ENCODE data around the gene HSD17B12.

Gene HSD17B12

GRCh38 chr11:43874738-43875137 is 194.2 kb downstream of the HSD17B12 start:
- no peak for DNase-seq

DNA sequence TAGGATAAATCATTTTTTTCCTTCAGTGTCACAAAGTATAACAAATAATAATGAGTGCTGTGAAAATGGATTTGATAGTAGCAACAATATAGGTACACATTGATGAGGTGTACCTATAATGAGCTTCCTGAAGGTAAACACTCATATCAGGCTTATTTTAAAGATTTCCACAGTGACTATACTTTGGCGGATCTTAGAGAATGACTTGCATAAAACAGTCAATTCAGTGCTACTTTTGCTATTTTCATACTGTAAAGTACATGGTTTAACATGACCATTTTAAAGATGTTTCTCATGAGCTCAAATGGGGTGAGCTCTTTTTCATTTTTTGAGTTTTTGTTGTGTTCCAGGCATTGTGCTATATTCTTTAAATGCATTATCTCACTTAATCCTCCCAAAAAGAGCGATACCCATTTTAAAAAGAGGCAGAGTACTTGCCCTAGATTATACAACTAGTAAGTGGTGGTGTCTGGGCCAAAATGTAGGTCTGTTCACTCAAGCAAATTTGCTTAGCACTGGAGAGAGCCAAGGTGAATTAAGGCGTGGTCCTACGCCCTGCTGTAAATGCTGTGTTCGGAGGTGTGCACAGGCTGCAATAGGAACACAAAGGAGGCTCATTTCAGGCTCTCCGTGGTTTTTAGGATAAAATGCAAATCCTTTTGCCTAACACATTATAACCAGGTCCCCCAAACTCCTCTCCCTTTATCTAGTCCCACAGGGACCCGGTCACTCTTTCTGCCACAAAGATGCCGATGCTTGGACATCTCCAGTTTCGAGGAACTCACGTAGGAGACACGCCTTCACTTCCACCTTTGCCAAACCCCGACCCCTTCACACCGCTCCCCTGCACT is 199.5 kb downstream of the HSD17B12 start:
- DNase-seq: no peak

DNA sequence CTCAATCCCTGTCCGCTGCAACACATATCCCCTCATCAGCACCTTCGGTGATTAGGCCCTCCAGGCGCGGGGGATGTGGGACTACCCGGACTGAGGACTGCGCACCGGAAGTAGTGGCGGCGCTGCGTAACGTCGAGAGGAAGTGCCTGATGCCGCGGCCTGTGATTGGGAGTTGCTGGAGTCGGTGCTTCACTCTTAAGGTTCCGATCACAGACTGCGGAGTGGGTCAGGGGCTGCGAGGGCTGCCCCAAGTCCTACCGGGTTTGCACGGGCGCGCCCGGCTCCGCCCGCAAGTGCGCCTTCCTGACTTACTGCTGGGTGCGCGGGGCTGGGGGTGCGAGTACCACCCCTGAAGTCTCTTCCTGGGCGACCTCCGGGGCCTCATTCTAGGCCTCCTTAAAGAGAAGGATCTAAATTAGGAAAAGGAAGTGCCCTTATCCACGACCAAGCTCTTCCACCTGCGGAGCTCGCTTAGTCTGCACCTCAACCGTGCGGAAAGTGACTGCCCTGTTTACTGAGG is 200.2 kb downstream of the HSD17B12 start, which contains the start of gene ALKBH3:
Gene ALKBH3 (plus strand): TSS at position 192 of the 520 bp plus-strand sequence. CDS start 1,822 bp downstream, outside the sequence.
- peak; percentile 90 to 93 for DNase-seq

DNA sequence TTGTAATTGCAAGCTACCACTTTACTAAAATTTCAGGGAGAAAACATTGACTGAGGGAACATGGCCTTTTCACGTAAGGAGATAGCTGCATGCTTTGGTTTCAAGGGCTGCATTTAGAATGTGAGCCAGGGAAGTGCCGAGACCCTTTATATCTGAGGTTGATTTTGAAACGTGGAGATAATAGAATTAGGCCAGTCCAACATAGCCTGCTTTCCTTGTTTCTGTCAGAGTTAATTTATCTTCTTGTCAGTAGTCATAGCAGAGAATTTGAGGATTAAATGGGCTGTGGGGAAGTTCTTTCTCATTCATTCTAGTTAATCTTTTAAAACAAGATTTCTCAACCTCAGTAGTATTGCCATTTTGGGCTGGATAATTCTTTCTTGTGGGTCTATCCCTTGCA is 212.3 kb downstream of the HSD17B12 start:
- DNase-seq: no peak

DNA sequence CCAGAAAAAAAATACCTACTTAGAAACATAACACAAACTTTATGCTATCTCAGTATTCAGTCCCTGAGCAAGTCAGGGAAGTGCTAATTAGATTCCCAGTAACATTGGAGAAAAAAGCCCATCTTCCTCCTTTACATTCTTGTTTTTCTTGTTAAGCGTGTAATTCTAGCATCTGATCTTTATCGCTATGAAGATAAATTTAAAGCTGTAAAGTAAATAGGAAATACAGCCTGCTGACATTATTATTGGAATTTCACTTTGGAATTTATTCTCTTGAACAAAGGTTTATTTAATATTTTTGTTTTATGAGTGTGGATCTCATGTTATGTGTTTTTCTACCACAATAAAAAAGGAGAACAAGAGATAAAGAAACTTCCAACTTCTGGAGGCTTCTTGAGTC is 214.0 kb downstream of the HSD17B12 start:
- DNase-seq: no peak

DNA sequence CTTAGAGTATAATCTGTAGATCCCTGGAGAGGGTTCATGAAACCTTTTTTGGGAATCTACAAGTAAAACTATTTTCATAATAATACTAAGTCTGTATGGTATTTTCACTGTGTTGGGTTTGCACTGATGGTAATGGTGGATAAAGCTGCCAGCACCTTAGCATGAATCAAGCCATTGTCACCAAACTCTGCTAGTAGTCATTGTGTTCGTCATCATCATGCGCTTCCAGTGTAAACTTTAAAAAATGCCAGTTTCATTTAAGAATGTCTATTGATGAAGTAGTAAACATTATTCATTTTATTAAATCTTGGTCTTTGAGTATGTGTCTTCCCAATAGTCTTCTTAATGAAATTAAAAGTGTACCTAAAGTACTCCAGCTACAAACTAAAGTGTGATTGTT is 215.1 kb downstream of the HSD17B12 start:
- DNase-seq: no peak

DNA sequence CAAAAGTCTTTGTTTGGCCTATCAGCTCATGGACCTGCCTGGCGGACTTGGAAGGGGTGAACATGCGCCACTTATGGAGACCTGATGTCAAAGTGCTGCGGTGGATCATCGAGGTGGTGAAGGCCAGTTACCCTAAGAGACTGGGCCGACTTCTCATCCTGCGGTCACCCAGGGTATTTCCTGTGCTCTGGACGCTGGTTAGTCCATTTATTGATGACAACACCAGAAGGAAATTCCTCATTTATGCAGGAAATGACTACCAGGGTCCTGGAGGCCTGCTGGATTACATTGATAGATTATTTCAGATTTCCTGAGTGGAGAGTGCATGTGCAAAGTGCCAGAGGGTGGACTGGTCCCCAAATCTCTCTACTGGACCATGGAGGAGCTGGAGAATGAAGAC is 218.0 kb downstream of the HSD17B12 start:
- no peak for DNase-seq

- no peak for DNase-seq
Observed at GRCh38 chr11:43899094-43899493, 218.6 kb downstream of the HSD17B12 start.

- DNase-seq: no peak
Observed at GRCh38 chr11:43901551-43901950, 221.0 kb downstream of the HSD17B12 start.

DNA sequence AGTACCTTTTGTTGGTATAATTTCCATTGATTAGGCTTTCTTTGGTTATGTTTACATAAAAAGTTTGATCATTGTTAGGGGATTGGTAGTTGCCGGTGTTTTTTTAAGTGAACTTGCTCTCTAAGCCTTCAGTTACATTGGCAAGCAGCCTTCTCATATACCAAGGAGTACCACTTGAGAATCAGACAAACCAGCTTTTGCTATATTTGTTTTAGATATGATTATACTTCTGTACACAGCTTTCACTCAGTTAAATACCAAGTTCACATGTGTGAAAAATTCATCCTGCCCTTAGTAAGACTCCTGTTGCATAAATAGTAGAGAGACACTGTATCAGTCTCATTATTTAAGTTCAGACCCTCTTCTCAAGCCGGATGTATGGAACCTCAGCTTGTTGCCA is 222.5 kb downstream of the HSD17B12 start:
- DNase-seq: no peak

- DNase-seq: no peak
Observed at GRCh38 chr11:43903969-43904368, 223.4 kb downstream of the HSD17B12 start.

GRCh38 chr11:43904742-43905535 is 224.4 kb downstream of the HSD17B12 start:
- DNase-seq: no peak

GRCh38 chr11:43905813-43906241 is 225.3 kb downstream of the HSD17B12 start:
- DNase-seq: no peak
